GM23248 (cell line): ENCODE measurements around the gene CHPT1. TPM values are rescaled to one million over a fixed set of nuclear protein-coding genes. Genes with fewer than 3 reads are reported as not detected.
"Not testable (repeated sequence)": the region's sequence is repeated elsewhere in the genome, so short reads cannot be mapped to it uniquely, and the experiment has no call there.

Source experiments
- DNase-seq: peaks from one replicate; pipeline ENCODE4 v3.0.0-alpha.2; 2015
- H2AFZ ChIP-seq: fragments of 200-600 bp; sonication (generic); 2 replicates; pipeline ENCODE4 v1.6.1; 2016; ENCODE audit warnings: antibody characterized with exemption
- H3F3A ChIP-seq: fragments of 200-600 bp; sonication (generic); 2 replicates; pipeline ENCODE4 v1.6.1; 2016; ENCODE audit warnings: mild to moderate bottlenecking, antibody characterized with exemption, mixed run types; ENCODE audit not compliant: insufficient read depth
- H3K27ac ChIP-seq: fragments of 200-600 bp; sonication (generic); 2 replicates; pipeline ENCODE4 v1.5.1; 2016; ENCODE audit warnings: mild to moderate bottlenecking
- H3K27me3 ChIP-seq: fragments of 200-600 bp; sonication (generic); replicated peaks from 2 replicates; pipeline ENCODE4 v1.6.1; 2016; ENCODE audit warnings: mild to moderate bottlenecking; ENCODE audit not compliant: insufficient read depth
- H3K36me3 ChIP-seq: fragments of 200-600 bp; sonication (generic); 2 replicates; pipeline ENCODE4 v1.6.1; 2016; ENCODE audit warnings: low read depth, mild to moderate bottlenecking
- H3K4me1 ChIP-seq: fragments of 200-600 bp; sonication (generic); 2 replicates; pipeline ENCODE4 v1.6.1; 2016; ENCODE audit warnings: mild to moderate bottlenecking; ENCODE audit not compliant: insufficient read depth
- H3K4me2 ChIP-seq: fragments of 200-600 bp; sonication (generic); one replicate; pipeline ENCODE4 v1.6.1; 2016; ENCODE audit warnings: mild to moderate bottlenecking; ENCODE audit not compliant: unreplicated experiment
- H3K4me3 ChIP-seq: fragments of 200-600 bp; sonication (generic); 2 replicates; pipeline ENCODE4 v1.5.1; 2016; ENCODE audit warnings: mild to moderate bottlenecking
- H3K79me2 ChIP-seq: fragments of 200-600 bp; sonication (generic); 2 replicates; pipeline ENCODE4 v1.6.1; 2016; ENCODE audit warnings: mild to moderate bottlenecking; ENCODE audit not compliant: insufficient read depth
- H3K9ac ChIP-seq: fragments of 200-600 bp; sonication (generic); 2 replicates; pipeline ENCODE4 v1.6.1; 2016; ENCODE audit warnings: mild to moderate bottlenecking
- H3K9me2 ChIP-seq: fragments of 200-600 bp; sonication (generic); 2 replicates; pipeline ENCODE4 v1.6.1; 2016; ENCODE audit warnings: mixed run types, mild to moderate bottlenecking, moderate library complexity; ENCODE audit not compliant: insufficient read depth
- H3K9me3 ChIP-seq: fragments of 200-600 bp; sonication (generic); one replicate; pipeline ENCODE4 v1.6.1; 2017; ENCODE audit warnings: low read depth
- H4K20me1 ChIP-seq: fragments of 200-600 bp; sonication (generic); 2 replicates; pipeline ENCODE4 v1.6.0; 2016; ENCODE audit not compliant: insufficient read depth
- EZH2 ChIP-seq: fragments of 200-600 bp; sonication (generic); IDR thresholded peaks from 2 replicates; pipeline ENCODE4 v1.6.1; 2018; ENCODE audit warnings: antibody characterized with exemption, mild to moderate bottlenecking; ENCODE audit not compliant: insufficient read depth, poor library complexity, severe bottlenecking
- EZH2phosphoT487 ChIP-seq: fragments of 200-600 bp; sonication (generic); IDR thresholded peaks from 2 replicates; pipeline ENCODE4 v1.6.1; 2018; ENCODE audit warnings: antibody characterized with exemption, moderate library complexity, mild to moderate bottlenecking, low read depth; ENCODE audit not compliant: insufficient read depth
- WGBS, 2 experiments: methylation state at CpG; one replicate each; pipeline ENCODE4 v1.1.6; 2015 to 2017; ENCODE audit warnings: low lambda C conversion rate in 2 of 2, low coverage in 1 of 2; ENCODE audit errors: missing lambda C conversion rate in 2 of 2; 5-methylcytosine and 5-hydroxymethylcytosine counted together
- in situ Hi-C: fragments of 300-500 bp; cut with MboI; formaldehyde crosslinking; loops from 2 replicates; pipeline ENCODE4 v1.15.0; 2020
- polyA plus RNA-seq: library from polyadenylated mRNA; unstranded; fragments of >200 nt; fragmentation: Nextera tagmentation; extraction: Ambion mirVana; gene quantifications from 2 replicates; pipeline ENCODE4 v1.2.1, GENCODE V29; 2016
- total RNA-seq: library from RNA; depleted of rRNA; stranded (reverse); fragments of >200 nt; shearing (Covaris generic); gene quantifications from 2 replicates; pipeline ENCODE4 v1.2.3, GENCODE V29; 2014

Gene CHPT1
- total and polyA plus RNA-seq, 2 experiments from 2014 or later = 32.6 to 35.4 TPM

- in situ Hi-C loops = no loop called here
- Histone ChIP-seq H2AFZ (no peak overlapping the region), H3K79me2 (no peaks in the 10 kb centered on the region), H3K4me3 (no peak overlapping the region), H3K27ac (no peak overlapping the region), H4K20me1 (no peaks in the 10 kb centered on the region), H3K4me2 (no peak overlapping the region), H3K9me3 (no peaks in the 10 kb centered on the region), H3K9ac (no peak overlapping the region), H3K36me3 (no peaks in the 10 kb centered on the region), H3K27me3 (0 out of 2 replicates have a peak, but pooled peaks cover 5% of the 10 kb centered on the region), H3F3A (no peaks in the 10 kb centered on the region), H3K4me1 (no peaks in the 10 kb centered on the region), H3K9me2 (no peaks in the 10 kb centered on the region)
- TF ChIP-seq EZH2 = no peak
- no peak for TF ChIP-seq EZH2phosphoT487
- DNase-seq = peak; percentile 54
- 41 to 53% methylated on average over 6 of the region's 6 CpGs for WGBS, 2 experiments
Observed at GRCh38 chr12:101670007-101670671, 27.3 kb upstream of the CHPT1 start.

- Histone ChIP-seq H3K27ac (no peak overlapping the region), H3K4me2 (no peak overlapping the region), H3K9me2 (no peaks in the 10 kb centered on the region), H3K4me1 (no peaks in the 10 kb centered on the region), H3K36me3 (no peaks in the 10 kb centered on the region), H4K20me1 (no peaks in the 10 kb centered on the region), H3F3A (no peaks in the 10 kb centered on the region), H3K4me3 (no peak overlapping the region), H3K9me3 (no peaks in the 10 kb centered on the region), H3K27me3 (no peaks in the 10 kb centered on the region), H3K79me2 (no peaks in the 10 kb centered on the region), H2AFZ (no peak overlapping the region), H3K9ac (no peak overlapping the region)
- in situ Hi-C loops = no loop called here
- no peak for DNase-seq
- 58 to 63% methylated on average over 6 of the region's 6 CpGs for WGBS, 2 experiments
- TF ChIP-seq EZH2 = no peak
- TF ChIP-seq EZH2phosphoT487 = no peak
Observed at GRCh38 chr12:101671157-101671791, 26.2 kb upstream of the CHPT1 start.

- TF ChIP-seq EZH2 (no peak), EZH2phosphoT487 (no peak)
- H3K27me3 ChIP-seq = no peaks in the 10 kb centered on the region
- H3K9me3 ChIP-seq = no peaks in the 10 kb centered on the region
- no peaks in the 10 kb centered on the region for H4K20me1 ChIP-seq
- H3K27ac ChIP-seq = no peak overlapping the region
- H3K79me2 ChIP-seq = no peaks in the 10 kb centered on the region
- WGBS, 2 experiments = 57 to 72% methylated on average over 4 of the region's 4 CpGs
- no peaks in the 10 kb centered on the region for H3K4me1 ChIP-seq
- H3K4me2 ChIP-seq = no peak overlapping the region
- H3K36me3 ChIP-seq = no peaks in the 10 kb centered on the region
- no peak overlapping the region for H3K9ac ChIP-seq
- no peaks in the 10 kb centered on the region for H3F3A ChIP-seq
- no peaks in the 10 kb centered on the region for H3K9me2 ChIP-seq
- DNase-seq = no peak
- H2AFZ ChIP-seq = no peak overlapping the region
- in situ Hi-C loops = no loop called here
- no peak overlapping the region for H3K4me3 ChIP-seq
Observed at GRCh38 chr12:101671833-101672232, 25.6 kb upstream of the CHPT1 start.

GRCh38 chr12:101675555-101675954 is 21.9 kb upstream of the CHPT1 start:
- WGBS, 2 experiments = 36 to 48% methylated on average over 2 of the region's 2 CpGs
- Histone ChIP-seq H3K9me2 (no peaks in the 10 kb centered on the region), H3K79me2 (no peaks in the 10 kb centered on the region), H3K27me3 (no peaks in the 10 kb centered on the region; the same call in 1 of the 2 replicates), H3K4me3 (no peak overlapping the region), H3K9ac (no peak overlapping the region), H3K9me3 (no peaks in the 10 kb centered on the region), H3F3A (no peaks in the 10 kb centered on the region), H2AFZ (no peak overlapping the region), H4K20me1 (no peaks in the 10 kb centered on the region), H3K27ac (no peak overlapping the region), H3K4me2 (no peak overlapping the region), H3K4me1 (no peaks in the 10 kb centered on the region), H3K36me3 (no peaks in the 10 kb centered on the region)
- no peak for DNase-seq
- TF ChIP-seq EZH2 (no peak), EZH2phosphoT487 (no peak)
- in situ Hi-C loops = no loop called here

- WGBS, 2 experiments = 37 to 40% methylated on average over 3 of the region's 3 CpGs
- DNase-seq, H3K9me3 ChIP-seq, H3K36me3 ChIP-seq, H3K9ac ChIP-seq, H3K9me2 ChIP-seq, H2AFZ ChIP-seq, H3K4me2 ChIP-seq, H3K4me3 ChIP-seq, H4K20me1 ChIP-seq, H3F3A ChIP-seq, H3K79me2 ChIP-seq, H3K27ac ChIP-seq, in situ Hi-C loops, H3K4me1 ChIP-seq, H3K27me3 ChIP-seq: not testable (repeated sequence)
Observed at GRCh38 chr12:101676497-101676896, 20.9 kb upstream of the CHPT1 start.
